GM12801 (cell line): ENCODE data around the gene SLC2A11.

Experiments used
- CTCF ChIP-seq: IDR thresholded peaks from one replicate; pipeline ENCODE4 v1.5.1; 2011; ENCODE audit warnings: control low read depth; ENCODE audit not compliant: insufficient read length; ENCODE audit errors: extremely low read depth

SLC2A11 gene

GRCh38 chr22:23833017-23833751 is 24.5 kb upstream of the SLC2A11 start:
- TF ChIP-seq CTCF: no peak

GRCh38 chr22:23833911-23834317 is 23.8 kb upstream of the SLC2A11 start:
- no peak for TF ChIP-seq CTCF

- no peak for TF ChIP-seq CTCF
These were observed 23.3 kb upstream of the SLC2A11 start for GRCh38 chr22:23834406-23834792.

- no peak for TF ChIP-seq CTCF
These were observed 22.7 kb upstream of the SLC2A11 start for GRCh38 chr22:23834793-23835483.

GRCh38 chr22:23835484-23836144 is 22.1 kb upstream of the SLC2A11 start:
- TF ChIP-seq CTCF: no peak

GRCh38 chr22:23836281-23836680 is 21.4 kb upstream of the SLC2A11 start:
- TF ChIP-seq CTCF: no peak

- TF ChIP-seq CTCF: no peak
These were observed 20.8 kb upstream of the SLC2A11 start for GRCh38 chr22:23836692-23837495.
